ENCODE data around the gene CHST8. TPM values are rescaled to one million over a fixed set of nuclear protein-coding genes. Genes with fewer than 3 reads are reported as not detected.
"Not testable (repeated sequence)": the region's sequence is repeated elsewhere in the genome, so short reads cannot be mapped to it uniquely, and the experiment has no call there.

CHST8 gene
- polyA plus RNA-seq, 4 donors = 0.13 to 0.45 (median 0.29) TPM

- no peak for DNase-seq (ENCODE audit: low read depth in 4 of 4, low spot score in 3 of 4)
Observed at GRCh38 chr19:33616857-33617256, 4.9 kb upstream of the CHST8 start.

- DNase-seq (ENCODE audit: low read depth in 4 of 4, low spot score in 3 of 4) = not testable (repeated sequence)
Observed at GRCh38 chr19:33618363-33618762, 3.4 kb upstream of the CHST8 start.

GRCh38 chr19:33618884-33619283, 2.9 kb upstream of the CHST8 start:
- DNase-seq (ENCODE audit: low read depth in 4 of 4, low spot score in 3 of 4) = no peak

GRCh38 chr19:33620611-33621010, 1.1 kb upstream of the CHST8 start:
- DNase-seq (ENCODE audit: low read depth in 4 of 4, low spot score in 3 of 4) = no peak

- no peak for DNase-seq (ENCODE audit: low read depth in 4 of 4, low spot score in 3 of 4)
Observed at GRCh38 chr19:33621065-33621785, 528 bp upstream of the CHST8 start.

- no peak for DNase-seq (ENCODE audit: low read depth in 4 of 4, low spot score in 3 of 4)
Observed at GRCh38 chr19:33622505-33622808, 704 bp downstream of the CHST8 start.

- no peak for DNase-seq (ENCODE audit: low read depth in 4 of 4, low spot score in 3 of 4)
Observed at GRCh38 chr19:33622809-33623511, 1.2 kb downstream of the CHST8 start.

- no peak for DNase-seq (ENCODE audit: low read depth in 4 of 4, low spot score in 3 of 4)
Observed at GRCh38 chr19:33624586-33624985, 2.8 kb downstream of the CHST8 start.

- no peak for DNase-seq (ENCODE audit: low read depth in 4 of 4, low spot score in 3 of 4)
Observed at GRCh38 chr19:33627526-33627925, 5.8 kb downstream of the CHST8 start.

- no peak for DNase-seq (ENCODE audit: low read depth in 4 of 4, low spot score in 3 of 4)
Observed at GRCh38 chr19:33627962-33628839, 6.4 kb downstream of the CHST8 start.

GRCh38 chr19:33628921-33629825, 7.4 kb downstream of the CHST8 start:
- DNase-seq (ENCODE audit: low read depth in 4 of 4, low spot score in 3 of 4) = no peak

GRCh38 chr19:33629826-33630375, 8.1 kb downstream of the CHST8 start:
- no peak for DNase-seq (ENCODE audit: low read depth in 4 of 4, low spot score in 3 of 4)

GRCh38 chr19:33630880-33631608, 9.3 kb downstream of the CHST8 start:
- DNase-seq (ENCODE audit: low read depth in 4 of 4, low spot score in 3 of 4) = no peak

- no peak for DNase-seq (ENCODE audit: low read depth in 4 of 4, low spot score in 3 of 4)
Observed at GRCh38 chr19:33631609-33631973, 9.8 kb downstream of the CHST8 start.

GRCh38 chr19:33634361-33635091, 12.8 kb downstream of the CHST8 start:
- no peak for DNase-seq (ENCODE audit: low read depth in 4 of 4, low spot score in 3 of 4)

- DNase-seq (ENCODE audit: low read depth in 4 of 4, low spot score in 3 of 4) = no peak
Observed at GRCh38 chr19:33638167-33639034, 16.6 kb downstream of the CHST8 start.

GRCh38 chr19:33639035-33639681, 17.4 kb downstream of the CHST8 start:
- no peak for DNase-seq (ENCODE audit: low read depth in 4 of 4, low spot score in 3 of 4)

Measured in right renal pelvis (tissue), 4 donors.